ENCODE results near the gene PRDM7.

PRDM7 gene

DNA sequence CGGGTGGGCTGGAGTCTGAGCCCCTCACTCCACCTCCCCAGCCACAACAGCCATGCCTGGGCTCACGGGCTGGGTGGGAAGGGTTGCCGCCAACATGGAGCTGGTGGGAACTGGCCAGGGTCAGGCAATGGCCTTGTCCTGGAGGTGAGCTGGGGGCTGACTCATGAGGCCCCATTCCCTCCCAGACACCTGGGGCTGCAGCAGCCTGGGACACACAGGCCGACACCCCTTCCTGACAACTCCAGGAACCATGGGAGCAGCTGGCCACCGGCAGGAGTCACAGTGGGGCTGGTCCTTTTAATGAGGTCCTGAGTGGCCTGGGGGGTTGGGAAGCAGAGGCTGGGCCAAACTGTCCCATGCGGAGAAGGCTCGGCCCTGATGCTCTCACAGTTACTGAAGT lies 70.1 kb downstream of the PRDM7 start:
- DNase-seq (ENCODE audit: low read depth), result no peak
- TF ChIP-seq, protein P1, sequence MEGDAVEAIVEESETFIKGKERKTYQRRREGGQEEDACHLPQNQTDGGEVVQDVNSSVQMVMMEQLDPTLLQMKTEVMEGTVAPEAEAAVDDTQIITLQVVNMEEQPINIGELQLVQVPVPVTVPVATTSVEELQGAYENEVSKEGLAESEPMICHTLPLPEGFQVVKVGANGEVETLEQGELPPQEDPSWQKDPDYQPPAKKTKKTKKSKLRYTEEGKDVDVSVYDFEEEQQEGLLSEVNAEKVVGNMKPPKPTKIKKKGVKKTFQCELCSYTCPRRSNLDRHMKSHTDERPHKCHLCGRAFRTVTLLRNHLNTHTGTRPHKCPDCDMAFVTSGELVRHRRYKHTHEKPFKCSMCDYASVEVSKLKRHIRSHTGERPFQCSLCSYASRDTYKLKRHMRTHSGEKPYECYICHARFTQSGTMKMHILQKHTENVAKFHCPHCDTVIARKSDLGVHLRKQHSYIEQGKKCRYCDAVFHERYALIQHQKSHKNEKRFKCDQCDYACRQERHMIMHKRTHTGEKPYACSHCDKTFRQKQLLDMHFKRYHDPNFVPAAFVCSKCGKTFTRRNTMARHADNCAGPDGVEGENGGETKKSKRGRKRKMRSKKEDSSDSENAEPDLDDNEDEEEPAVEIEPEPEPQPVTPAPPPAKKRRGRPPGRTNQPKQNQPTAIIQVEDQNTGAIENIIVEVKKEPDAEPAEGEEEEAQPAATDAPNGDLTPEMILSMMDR (IDR thresholded peaks at IDR 0.05; ENCODE audit: insufficient read depth, low read depth, low read length, missing control alignments), result no peak
- H3K4me3 ChIP-seq (ENCODE audit: low read depth, low read length), result no peak overlapping the region

All from GM12865 (cell line).